ENCODE measurements around the gene GTF2IRD2.
"Not testable (repeated sequence)": the region's sequence is repeated elsewhere in the genome, so short reads cannot be mapped to it uniquely, and the experiment has no call there.

Gene GTF2IRD2

DNA sequence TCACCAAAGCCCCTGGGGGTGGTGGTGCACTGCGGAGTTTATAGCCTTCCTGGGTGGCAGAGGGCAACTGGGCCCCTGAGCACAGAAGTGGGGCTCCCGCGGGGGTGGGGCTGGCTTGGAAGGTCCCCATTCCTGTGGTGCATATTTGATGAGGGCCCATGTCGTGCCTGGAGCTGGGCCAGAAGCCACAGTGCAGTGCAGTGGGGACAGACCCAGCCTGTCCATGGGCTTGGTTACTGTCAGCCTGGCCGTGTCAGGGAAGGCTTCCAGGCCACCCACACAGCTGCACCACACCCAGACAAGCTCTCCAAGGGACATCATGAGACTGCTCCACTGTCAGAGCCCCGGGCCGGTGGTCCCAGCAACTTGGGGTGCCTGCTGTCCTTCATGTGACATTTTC, 84.9 kb downstream of the GTF2IRD2 start:
- not testable (repeated sequence) for H3K9me3 Mint-ChIP-seq; DNase-seq; H3K36me3 Mint-ChIP-seq (ENCODE audit: low read depth); H3K27me3 Mint-ChIP-seq; H3K4me3 Mint-ChIP-seq; H3K27ac Mint-ChIP-seq; H3K4me1 Mint-ChIP-seq (ENCODE audit: low read depth)

DNA sequence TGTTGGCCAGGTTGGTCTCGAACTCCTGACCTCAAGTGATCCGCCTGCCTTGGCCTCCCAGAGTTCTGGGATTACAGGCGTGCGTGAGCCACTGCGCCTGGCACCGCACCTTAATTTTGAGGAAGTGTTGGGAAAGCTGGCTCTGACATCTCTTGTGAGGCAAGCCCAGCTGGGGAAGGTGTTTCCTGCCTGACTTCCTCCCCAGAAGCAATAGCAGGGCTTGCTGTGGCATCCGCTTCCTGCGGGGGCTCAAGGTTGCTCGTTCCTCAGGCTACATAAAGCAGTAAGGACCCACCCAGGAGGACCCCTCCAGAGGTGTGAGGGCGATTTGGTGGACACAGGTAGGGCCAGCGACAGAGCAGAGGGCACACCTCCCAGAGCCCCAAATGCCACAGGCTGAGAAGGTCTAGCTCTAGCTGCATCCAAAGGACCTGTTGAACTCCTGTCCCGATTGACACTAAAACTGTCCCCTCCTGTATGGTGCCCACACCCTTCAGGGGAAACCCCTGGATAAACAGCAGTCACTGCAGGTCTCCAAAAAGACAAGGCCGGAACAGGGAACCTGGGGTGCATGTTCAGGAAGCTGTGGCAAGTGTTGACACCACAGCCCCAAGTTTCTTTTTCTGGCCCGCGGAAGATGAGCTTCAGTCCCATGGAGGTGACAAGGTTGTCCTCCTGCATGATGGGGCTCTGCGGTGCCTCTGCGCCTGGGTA, 86.0 kb downstream of the GTF2IRD2 start:
- not testable (repeated sequence) for H3K27ac Mint-ChIP-seq; H3K4me1 Mint-ChIP-seq (ENCODE audit: low read depth); DNase-seq; H3K9me3 Mint-ChIP-seq; H3K36me3 Mint-ChIP-seq (ENCODE audit: low read depth); H3K27me3 Mint-ChIP-seq; H3K4me3 Mint-ChIP-seq

DNA sequence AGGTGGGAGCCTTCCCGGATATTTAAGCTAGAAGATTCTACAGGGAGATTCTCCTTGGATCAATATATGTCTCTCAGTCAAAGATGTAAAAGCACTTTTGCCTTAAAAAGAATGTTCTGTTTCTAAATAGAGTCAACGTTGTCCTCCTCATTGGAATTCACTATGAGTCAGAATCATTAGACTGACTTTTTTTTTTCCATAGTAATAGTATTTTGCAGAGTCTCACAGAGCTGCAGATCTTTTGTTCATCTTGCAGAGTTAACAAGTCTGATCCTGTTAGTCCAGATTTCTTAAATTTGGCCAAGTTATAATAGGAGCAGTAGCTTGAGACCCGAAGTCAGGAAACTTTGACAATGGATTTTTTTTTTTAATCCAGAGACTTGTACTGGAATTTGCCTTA, 92.4 kb downstream of the GTF2IRD2 start:
- DNase-seq; H3K27me3 Mint-ChIP-seq; H3K9me3 Mint-ChIP-seq; H3K36me3 Mint-ChIP-seq (ENCODE audit: low read depth); H3K27ac Mint-ChIP-seq; H3K4me3 Mint-ChIP-seq; H3K4me1 Mint-ChIP-seq (ENCODE audit: low read depth): not testable (repeated sequence)

DNA sequence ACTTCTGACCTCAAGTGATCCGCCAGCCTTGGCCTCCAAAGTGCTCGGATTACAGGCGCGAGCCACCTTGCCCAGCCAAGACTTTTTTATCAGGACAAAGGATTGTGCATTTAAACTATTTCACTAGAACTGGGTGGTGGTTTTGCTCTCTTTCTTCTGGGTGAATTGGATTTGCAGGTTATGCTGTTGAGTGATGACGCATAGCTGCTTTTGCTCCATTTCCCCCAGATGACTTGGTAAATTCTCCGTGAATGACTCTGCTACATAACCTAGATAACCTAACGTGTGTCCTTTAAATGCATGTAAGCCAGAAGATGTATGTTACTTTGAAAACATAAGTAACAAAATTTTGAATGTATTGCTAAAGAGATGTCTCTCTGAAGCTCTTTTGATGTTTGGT, 93.1 kb downstream of the GTF2IRD2 start:
- DNase-seq; H3K9me3 Mint-ChIP-seq; H3K4me1 Mint-ChIP-seq (ENCODE audit: low read depth); H3K27ac Mint-ChIP-seq; H3K4me3 Mint-ChIP-seq; H3K36me3 Mint-ChIP-seq (ENCODE audit: low read depth); H3K27me3 Mint-ChIP-seq: not testable (repeated sequence)

DNA sequence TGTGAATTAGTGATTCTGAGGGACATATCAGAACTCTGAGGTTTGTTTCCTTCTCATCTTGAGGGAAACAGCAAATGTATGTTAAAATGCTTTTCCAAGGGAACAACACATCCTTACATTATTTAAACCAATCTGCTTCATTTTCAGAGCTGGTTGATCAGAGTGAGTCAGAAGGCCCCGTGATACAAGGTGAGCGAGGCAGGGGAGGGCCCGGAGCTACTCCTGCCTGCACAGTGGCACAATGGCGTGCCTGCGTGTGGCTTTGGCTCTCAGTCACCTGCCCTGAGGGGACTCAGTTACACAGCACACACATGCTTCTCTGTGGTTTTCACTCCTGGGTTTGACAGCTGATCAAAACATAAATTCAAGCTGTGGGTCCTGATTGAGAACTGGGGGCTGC, 94.7 kb downstream of the GTF2IRD2 start:
- not testable (repeated sequence) for H3K36me3 Mint-ChIP-seq (ENCODE audit: low read depth); H3K27me3 Mint-ChIP-seq

DNA sequence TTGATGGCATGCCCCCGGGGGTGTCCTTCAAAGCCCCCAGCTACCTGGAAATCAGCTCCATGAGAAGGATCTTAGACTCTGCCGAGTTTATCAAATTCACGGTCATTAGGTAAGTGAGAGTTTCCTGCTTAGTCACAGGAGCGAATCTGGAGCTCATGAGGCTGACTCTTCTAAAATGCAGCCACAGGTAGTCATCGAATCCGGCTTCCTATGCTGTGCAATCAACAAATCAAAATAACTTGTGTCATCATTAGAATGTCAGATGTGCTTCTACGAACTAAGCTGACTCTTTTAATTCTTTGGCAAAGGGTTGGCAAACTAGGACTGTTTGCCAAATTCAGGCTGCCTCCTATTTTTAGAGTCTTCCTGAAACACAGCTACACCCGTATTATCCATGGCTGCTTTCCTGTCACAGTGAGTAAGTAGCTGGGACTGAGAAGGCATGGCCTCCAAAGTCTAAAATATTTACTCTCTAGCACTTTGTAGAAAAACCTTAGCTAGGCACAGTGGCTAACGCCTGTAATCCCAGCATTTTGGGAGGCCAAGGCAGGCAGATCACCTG, 97.4 kb downstream of the GTF2IRD2 start:
- not testable (repeated sequence) for H3K4me3 Mint-ChIP-seq; H3K27me3 Mint-ChIP-seq; H3K9me3 Mint-ChIP-seq; H3K36me3 Mint-ChIP-seq (ENCODE audit: low read depth); H3K27ac Mint-ChIP-seq; DNase-seq; H3K4me1 Mint-ChIP-seq (ENCODE audit: low read depth)

More for the DNA sequence above, 94.7 kb downstream of the GTF2IRD2 start:
- not testable (repeated sequence) for DNase-seq; H3K9me3 Mint-ChIP-seq; H3K27ac Mint-ChIP-seq; H3K4me3 Mint-ChIP-seq; H3K4me1 Mint-ChIP-seq (ENCODE audit: low read depth)
